HG02571 (cell line): ENCODE data around the gene FNDC10.
"Not testable (repeated sequence)": the region's sequence is repeated elsewhere in the genome, so short reads cannot be mapped to it uniquely, and the experiment has no call there.

Source experiments
- ATAC-seq: cut with Tn5 transposase; IDR thresholded peaks from one replicate; pipeline ENCODE4 v1.9.1; 2021; ENCODE audit warnings: mild to moderate bottlenecking, moderate library complexity; ENCODE audit not compliant: unreplicated experiment

The FNDC10 gene

DNA sequence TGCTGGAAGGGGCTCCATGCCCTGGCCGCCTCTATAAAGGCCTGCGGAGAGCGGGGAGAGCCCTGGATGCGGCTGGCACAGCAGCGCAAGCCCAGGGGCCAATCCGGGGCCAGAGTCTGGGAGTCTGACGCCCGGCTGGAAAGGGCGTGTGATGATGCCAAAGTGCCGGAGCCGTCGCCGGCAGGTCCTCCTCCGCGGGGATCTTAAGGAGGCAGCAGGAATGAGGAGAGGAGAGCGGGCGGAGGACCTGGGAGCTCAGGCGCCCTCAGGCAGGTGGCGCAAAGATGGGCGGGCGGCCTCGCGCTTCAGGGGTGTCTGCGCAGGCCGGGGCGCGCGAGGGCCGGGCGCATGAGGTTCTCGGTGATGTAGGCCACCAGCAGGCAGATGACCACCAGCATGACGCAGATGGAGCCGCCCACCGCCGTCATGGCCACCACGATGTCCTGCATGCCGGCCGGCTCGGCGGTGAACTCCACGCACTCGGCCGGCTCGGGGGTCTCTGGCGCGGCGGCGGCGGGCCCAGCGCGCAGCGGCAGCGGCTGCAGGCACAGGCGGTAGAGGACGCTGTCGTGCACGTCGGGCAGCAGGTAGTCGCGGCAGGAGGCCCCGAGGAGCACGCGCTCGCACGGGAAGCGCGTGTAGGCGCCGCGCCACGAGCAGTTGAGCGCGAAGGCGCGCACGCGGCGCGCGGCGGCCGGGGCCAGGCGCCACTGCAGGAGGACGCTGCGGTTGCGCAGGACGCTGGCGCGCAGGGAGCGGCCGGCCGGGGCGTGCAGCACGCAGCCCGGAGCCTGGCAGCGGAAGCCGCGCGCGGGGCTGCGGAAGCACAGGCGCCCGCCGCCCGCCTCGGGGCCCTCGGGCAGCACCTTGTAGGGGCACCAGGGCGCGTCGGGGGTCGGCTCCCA is 653 bp downstream of the FNDC10 start:
- no peak for ATAC-seq

- no peak for ATAC-seq
These were observed 1.3 kb downstream of the FNDC10 start for GRCh38 chr1:1598720-1599029.

GRCh38 chr1:1598051-1598719 is 1.8 kb downstream of the FNDC10 start:
- no peak for ATAC-seq

GRCh38 chr1:1597275-1597930 is 2.5 kb downstream of the FNDC10 start:
- ATAC-seq: no peak

GRCh38 chr1:1596493-1597274 is 3.3 kb downstream of the FNDC10 start:
- ATAC-seq: no peak

DNA sequence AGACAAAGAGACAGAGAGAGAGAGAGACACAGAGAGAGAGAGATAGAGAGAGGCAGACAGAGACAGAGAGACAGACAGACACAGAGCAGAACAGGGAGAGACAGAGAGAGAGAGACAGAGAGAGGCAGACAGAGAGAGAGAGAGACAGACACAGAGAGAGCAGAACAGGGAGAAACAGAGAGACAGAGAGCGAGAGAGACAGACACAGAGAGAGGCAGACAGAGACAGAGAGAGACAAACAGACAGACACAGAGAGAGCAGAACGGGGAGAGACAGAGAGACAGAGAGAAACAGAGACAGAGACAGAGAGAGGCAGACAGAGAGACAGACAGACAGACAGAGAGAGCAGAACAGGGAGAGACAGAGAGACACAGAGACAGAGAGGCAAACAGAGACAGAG is 4.6 kb downstream of the FNDC10 start:
- ATAC-seq: not testable (repeated sequence)

DNA sequence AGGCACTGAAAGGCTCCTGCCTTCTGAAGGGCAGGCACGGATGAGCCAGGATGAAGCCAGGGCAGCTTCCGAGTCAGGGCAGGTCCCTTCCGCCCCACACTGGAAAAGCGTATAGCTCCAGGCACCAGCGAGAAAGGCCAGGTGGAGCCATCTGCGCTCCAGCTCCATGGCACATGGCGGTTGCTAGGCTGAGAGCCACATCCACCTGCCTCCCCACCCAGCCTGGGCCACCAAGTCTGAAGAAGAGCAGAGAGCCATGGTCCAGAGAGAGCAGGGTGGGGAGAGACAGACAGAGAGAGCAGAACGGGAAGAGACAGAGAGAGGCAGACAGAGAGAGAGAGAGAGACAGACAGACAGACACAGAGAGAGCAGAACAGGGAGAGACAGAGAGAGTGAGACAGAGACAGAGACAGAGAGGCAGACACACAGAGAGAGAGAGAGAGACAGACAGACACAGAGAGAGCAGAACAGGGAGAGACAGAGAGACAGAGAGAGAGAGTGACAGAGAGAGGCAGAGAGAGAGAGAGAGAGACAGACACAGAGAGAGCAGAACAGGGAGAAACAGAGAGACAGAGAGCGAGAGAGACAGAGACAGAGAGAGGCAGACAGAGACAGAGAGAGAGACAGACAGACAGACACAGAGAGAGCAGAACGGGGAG is 5.2 kb downstream of the FNDC10 start:
- ATAC-seq: no peak

GRCh38 chr1:1593834-1594601 is 5.9 kb downstream of the FNDC10 start:
- ATAC-seq: no peak

- ATAC-seq: no peak
These were observed 8.5 kb downstream of the FNDC10 start for GRCh38 chr1:1591452-1591851.

- no peak for ATAC-seq
These were observed 16.5 kb downstream of the FNDC10 start for GRCh38 chr1:1583347-1584010.

- no peak for ATAC-seq
These were observed 17.2 kb downstream of the FNDC10 start for GRCh38 chr1:1582585-1583346.

DNA sequence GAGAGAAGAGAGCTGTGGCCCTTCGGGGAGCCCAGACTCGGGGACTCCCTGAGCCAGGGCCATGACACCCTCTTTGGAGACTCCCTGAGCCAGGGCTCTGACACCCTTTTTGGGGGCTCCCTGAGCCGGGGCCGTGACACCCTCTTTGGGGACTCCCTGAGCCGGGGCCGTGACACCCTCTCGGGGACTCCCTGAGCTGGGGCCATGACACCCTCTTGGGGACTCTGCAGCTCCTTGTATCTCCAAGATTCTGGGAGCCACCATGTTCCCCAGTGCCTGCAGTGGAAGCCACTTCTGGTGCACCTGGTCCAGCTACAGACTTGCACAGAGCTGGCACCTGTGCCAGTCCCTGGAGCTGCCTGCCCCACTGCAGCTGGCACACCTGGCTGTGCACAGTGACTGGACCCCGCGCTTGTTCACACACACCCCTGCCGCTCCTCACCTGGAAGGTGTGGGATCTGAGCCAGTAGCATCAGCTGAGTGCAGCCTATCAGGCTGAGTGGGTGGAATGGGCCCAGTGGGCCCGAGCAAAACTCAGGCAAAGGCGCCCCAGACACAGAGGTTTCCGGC is 21.5 kb downstream of the FNDC10 start:
- ATAC-seq: no peak

DNA sequence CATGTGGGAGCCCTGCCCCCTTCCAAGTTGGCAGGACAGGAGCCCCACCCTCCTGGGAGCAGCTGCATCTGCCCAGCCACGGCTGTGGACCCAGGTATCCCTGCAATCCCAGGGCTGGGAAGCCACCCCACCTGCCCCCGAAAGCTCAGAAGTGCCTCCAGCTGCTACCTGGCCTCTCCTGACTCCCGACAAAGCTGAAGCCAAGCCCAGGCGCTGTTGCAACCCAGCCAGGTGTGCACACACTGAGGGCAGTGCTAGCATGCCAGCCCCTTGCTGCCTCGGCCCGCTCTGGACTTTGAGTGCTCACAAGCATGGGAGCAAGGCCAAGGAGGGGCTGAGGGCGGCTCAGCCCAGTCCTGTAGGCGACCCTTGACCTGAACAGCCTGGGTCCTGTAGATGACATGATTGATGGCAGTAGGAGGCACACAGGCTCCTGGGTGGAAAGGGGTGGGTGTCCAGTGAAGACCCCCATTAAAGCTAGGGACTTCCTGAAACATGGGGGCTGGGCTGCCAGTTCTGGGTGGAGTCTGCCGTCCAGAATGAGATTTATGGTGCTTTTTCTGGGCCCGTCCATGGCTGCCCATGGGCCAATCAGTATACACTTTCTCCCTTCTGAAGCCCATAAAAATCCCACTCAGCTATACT is 22.4 kb downstream of the FNDC10 start:
- no peak for ATAC-seq

DNA sequence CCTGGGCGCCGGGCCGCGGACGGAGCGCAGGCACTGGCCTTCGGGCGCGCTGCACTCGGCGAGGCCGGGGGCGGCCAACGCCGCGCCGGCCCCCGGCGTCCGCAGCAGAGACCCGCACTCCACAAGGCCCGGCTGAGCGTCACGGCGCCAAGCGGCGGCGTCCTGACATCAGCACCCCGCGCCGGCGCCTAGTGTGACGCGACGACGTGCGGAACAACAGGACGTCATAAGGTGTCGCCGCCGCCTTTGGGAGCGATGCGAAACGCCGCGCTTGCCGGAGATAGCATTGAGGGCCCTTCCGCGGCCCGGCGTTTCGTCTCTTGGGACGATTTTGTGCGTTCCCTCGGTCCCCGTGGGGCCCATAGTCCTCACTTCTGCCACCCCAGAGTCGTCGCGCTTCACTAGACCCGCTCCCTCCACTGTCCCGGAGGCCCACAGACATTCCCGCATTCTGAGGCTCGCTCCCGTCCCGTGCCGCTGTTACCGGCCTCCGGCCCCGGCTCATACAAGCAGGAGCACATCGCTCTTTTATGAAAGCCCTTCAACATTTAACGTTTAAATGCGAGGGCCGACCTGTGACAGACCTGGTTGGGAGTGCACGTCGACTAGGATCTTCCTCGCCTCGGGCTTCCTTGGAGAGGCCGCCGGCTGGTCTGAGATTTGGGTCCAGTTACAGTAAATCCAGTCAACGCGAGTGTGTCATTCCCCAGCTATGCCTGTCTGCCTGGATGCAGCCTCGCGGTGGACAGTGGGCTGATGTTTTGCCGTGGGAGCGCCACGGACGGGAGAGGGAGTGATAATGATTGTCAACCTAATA is 25.0 kb downstream of the FNDC10 start, which contains the start of gene SSU72:
Gene SSU72 (minus strand): TSS at position 143 of the 817 bp plus-strand sequence. CDS start 306 bp downstream, outside the sequence.
- ATAC-seq: peak; percentile 75

DNA sequence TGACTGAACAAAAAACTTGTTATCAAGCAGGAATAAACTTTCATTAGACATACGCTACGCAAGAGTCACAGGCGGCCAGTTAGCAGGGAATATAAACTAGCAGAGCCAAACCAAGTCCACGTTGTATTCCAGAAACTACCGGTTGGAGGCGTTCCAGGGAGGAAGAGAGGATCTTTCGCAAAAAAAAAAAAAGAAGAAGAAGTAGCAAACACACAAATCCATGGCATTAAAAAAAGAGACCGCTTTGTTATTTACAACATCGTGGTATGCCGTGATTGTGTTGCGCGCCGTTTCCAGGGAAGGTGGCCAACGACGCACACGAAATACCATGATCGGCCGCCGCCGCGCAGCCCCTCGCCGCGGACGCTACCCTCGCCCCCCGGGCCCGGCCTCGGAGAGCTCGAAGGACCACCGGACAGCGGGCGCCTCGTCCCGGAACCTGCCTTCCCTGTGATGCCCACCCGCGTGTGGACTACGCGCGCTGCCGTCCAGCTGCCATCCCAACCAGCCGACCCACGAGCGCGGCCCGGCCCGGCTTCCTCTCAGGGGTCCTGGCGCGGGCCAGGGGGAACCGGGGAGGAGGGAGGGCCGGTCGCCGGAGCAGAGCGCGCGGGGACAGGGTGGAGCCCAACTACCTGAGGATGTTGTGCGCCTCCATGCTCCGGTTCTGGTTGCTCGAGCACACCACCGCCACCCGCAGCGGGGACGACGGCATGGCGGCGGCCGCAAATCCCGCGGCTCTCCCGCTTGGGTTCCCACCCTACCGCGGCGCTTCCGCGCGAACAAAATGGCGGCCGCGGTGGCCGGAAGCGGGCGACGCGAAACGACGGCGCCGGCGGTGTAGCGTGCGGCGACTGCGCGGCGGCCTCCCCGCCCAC is 25.9 kb downstream of the FNDC10 start:
- ATAC-seq: peak; percentile 64

- no peak for ATAC-seq
These were observed 30.6 kb downstream of the FNDC10 start for GRCh38 chr1:1569341-1569740.
